Glutamatergic neuron (in vitro differentiated cells): ENCODE results near the gene SLBP. TPM values are rescaled to one million over a fixed set of nuclear protein-coding genes. Genes with fewer than 3 reads are reported as not detected.

ENCODE experiments used
- DNase-seq: peaks from one replicate; pipeline ENCODE4 v3.0.0; 2022
- H3K27ac Mint-ChIP-seq: one replicate; pipeline ENCODE4 v1.8.0; 2020; ENCODE audit warnings: mild to moderate bottlenecking, mixed read lengths, inconsistent platforms; ENCODE audit not compliant: unreplicated experiment
- H3K27me3 Mint-ChIP-seq: one replicate; pipeline ENCODE4 v1.8.0; 2020; ENCODE audit warnings: mild to moderate bottlenecking, moderate library complexity, mixed read lengths, inconsistent platforms; ENCODE audit not compliant: unreplicated experiment
- H3K36me3 Mint-ChIP-seq: one replicate; pipeline ENCODE4 v1.8.0; 2020; ENCODE audit warnings: mild to moderate bottlenecking, mixed read lengths, inconsistent platforms; ENCODE audit not compliant: unreplicated experiment
- H3K4me1 Mint-ChIP-seq: one replicate; pipeline ENCODE4 v1.8.0; 2020; ENCODE audit warnings: mild to moderate bottlenecking, low read depth, mixed read lengths, inconsistent platforms; ENCODE audit not compliant: unreplicated experiment
- H3K4me3 Mint-ChIP-seq: one replicate; pipeline ENCODE4 v1.8.0; 2020; ENCODE audit warnings: mild to moderate bottlenecking, mixed read lengths, inconsistent platforms; ENCODE audit not compliant: unreplicated experiment
- H3K9me3 Mint-ChIP-seq: one replicate; pipeline ENCODE4 v1.8.0; 2020; ENCODE audit warnings: mild to moderate bottlenecking, moderate library complexity, mixed read lengths, inconsistent platforms; ENCODE audit not compliant: unreplicated experiment
- CTCF ChIP-seq: fragments of 200-600 bp; sonication (generic); IDR thresholded peaks from one replicate; pipeline ENCODE4 v1.5.0; 2021; ENCODE audit not compliant: partially characterized antibody, unreplicated experiment
- total RNA-seq: library from RNA; stranded (reverse); fragmentation: NEBNext Ultra II Directional; extraction: Animal tissue kit (Norgen Biotek cat#: 25700); gene quantifications from one replicate; pipeline ENCODE4 v1.2.1, GENCODE V29; 2021; ENCODE audit not compliant: unreplicated experiment

Gene SLBP
- total RNA-seq, 1 donor from 2014 or later = 25.0 TPM

DNA sequence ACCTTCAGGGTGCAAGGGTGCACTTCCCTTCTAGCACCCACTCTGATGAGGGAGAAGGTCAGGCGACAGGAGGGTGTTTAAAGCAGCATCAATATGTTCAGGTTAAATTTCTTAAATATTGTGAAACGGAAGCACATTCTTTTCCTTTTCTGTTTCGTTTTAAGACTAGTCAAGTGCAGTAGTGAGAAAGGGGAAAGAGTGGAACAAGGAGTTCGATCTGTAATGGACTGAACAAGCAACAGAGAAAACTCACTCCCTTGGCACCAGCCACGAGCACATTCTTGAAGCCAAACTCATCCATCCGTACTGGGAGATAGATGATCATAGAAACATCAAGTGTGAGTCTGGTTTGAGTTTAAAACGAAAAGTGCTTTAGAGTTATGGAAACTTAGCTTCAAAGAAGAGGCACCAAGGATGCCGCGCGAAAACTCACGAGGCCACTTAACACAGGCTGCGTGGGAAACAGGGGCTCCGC lies 28.8 kb downstream of the SLBP start:
- H3K4me1 Mint-ChIP-seq = peaks cover 3% of the 10 kb centered on the region
- no peaks in the 10 kb centered on the region for H3K36me3 Mint-ChIP-seq
- DNase-seq = no peak
- peaks cover 5% of the 10 kb centered on the region for H3K27me3 Mint-ChIP-seq
- peak overlapping the region; percentile 20 for H3K27ac Mint-ChIP-seq
- peak overlapping the region; percentile 86 for H3K4me3 Mint-ChIP-seq
- peaks cover 4% of the 10 kb centered on the region for H3K9me3 Mint-ChIP-seq
- TF ChIP-seq CTCF = no peak

GRCh38 chr4:1682860-1683259 lies 29.3 kb downstream of the SLBP start:
- no peak for TF ChIP-seq CTCF
- Mint-ChIP-seq H3K9me3 (peaks cover 4% of the 10 kb centered on the region), H3K27me3 (peaks cover 5% of the 10 kb centered on the region), H3K4me1 (peaks cover 3% of the 10 kb centered on the region), H3K36me3 (no peaks in the 10 kb centered on the region), H3K27ac (no peak overlapping the region), H3K4me3 (peak overlapping the region; percentile 86)
- DNase-seq = no peak

DNA sequence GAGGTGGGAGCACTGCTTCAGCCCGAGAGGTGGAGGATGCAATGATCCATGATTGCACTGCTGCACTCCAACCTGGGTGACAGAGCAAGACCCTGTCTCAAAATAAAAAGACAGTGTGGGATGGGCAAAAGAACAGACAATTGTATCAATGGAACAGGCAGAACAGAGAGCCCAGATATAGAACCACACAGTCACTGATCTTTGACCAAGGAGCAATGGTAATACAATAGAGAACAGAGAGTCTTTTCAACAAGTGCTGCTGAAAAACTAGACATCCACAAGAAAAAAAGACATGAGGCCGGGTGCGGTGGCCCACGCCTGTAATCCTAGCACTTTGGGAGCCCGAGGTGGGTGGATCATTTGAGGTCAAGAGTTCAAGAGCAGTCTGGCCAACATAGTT lies 33.9 kb downstream of the SLBP start:
- H3K27ac Mint-ChIP-seq = no peak overlapping the region
- H3K4me1 Mint-ChIP-seq = peaks cover 2% of the 10 kb centered on the region
- no peak overlapping the region for H3K4me3 Mint-ChIP-seq
- no peak for TF ChIP-seq CTCF
- DNase-seq = no peak
- H3K36me3 Mint-ChIP-seq = no peaks in the 10 kb centered on the region
- peaks cover 4% of the 10 kb centered on the region for H3K27me3 Mint-ChIP-seq
- peaks cover 1% of the 10 kb centered on the region for H3K9me3 Mint-ChIP-seq

DNA sequence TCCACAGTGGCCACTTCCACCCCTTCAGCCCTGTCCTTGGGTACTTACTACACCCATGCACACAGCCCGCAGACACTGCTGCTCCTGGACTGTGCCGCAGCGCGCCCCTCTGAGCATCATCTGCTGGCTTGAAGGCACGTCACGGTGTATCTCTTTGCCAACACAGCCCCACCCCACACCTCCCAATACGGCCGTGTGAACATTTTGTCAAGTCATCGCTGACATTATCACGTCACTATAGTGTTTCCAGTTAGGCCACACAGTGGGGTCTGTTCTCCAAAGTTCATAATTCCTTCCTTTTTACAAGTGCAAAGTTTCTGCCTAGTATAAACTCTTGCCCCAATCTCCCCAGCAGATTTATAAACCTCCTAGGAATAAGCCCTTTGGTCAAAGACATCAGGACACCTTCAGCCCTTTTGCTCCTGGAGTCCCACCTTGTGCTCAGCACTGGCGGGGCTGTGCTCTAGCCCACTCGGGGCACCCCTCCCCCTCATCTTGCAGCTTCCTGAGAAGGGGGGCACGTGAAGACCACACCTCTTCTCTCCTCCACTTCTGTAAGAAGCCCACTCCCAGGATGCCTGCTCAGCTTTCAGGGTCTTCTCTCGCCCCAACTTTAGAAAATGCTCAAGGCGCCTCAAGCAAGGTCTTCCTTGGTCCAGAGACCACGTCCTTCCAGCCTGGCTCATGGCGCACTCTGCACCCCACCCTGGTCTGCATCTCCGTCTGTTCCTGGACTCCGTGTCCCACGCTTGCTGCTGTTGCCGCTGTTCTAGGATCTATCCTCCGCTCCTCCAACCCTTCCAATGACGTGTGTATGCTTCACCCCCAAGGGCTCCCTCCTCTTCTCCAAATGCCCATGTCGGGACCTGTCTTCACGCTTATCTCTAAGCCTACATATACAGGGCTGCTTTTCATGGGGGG lies 35.3 kb downstream of the SLBP start:
- H3K27ac Mint-ChIP-seq = no peak overlapping the region
- H3K4me1 Mint-ChIP-seq = no peaks in the 10 kb centered on the region
- H3K36me3 Mint-ChIP-seq = no peaks in the 10 kb centered on the region
- H3K4me3 Mint-ChIP-seq = no peak overlapping the region
- H3K9me3 Mint-ChIP-seq = peaks cover 3% of the 10 kb centered on the region
- no peak for DNase-seq
- peaks cover 2% of the 10 kb centered on the region for H3K27me3 Mint-ChIP-seq
- TF ChIP-seq CTCF = no peak

GRCh38 chr4:1675802-1676137 lies 36.3 kb downstream of the SLBP start:
- Mint-ChIP-seq H3K9me3 (peaks cover 3% of the 10 kb centered on the region), H3K27ac (no peak overlapping the region), H3K4me1 (no peaks in the 10 kb centered on the region), H3K36me3 (no peaks in the 10 kb centered on the region), H3K4me3 (no peak overlapping the region), H3K27me3 (peaks cover 5% of the 10 kb centered on the region)
- DNase-seq = no peak
- TF ChIP-seq CTCF = no peak
